Activated B cell treated with CpG ODN at 0.5 μM for 24 hours (primary cell): ENCODE measurements around the gene PPP1R3E. TPM values are rescaled to one million over a fixed set of nuclear protein-coding genes. Genes with fewer than 3 reads are reported as not detected.
"Not testable (repeated sequence)": the region's sequence is repeated elsewhere in the genome, so short reads cannot be mapped to it uniquely, and the experiment has no call there.

ENCODE experiments used
- ATAC-seq: fragments of 200-7000 bp; cut with Tn5 transposase; one replicate; pipeline ENCODE4 v1.10.0; 2021; ENCODE audit warnings: low read depth, mild to moderate bottlenecking, moderate library complexity
- CTCF ChIA-PET: fragments of 350-600 bp; sonication (Branson Sonifier 250); formaldehyde crosslinking; loops from one replicate; lab custom pipeline; 2021; ENCODE audit warnings: antibody characterized with exemption; lab: Charles Lee
- POLR2A ChIA-PET: fragments of 350-600 bp; sonication (Branson Sonifier 250); formaldehyde crosslinking; loops from one replicate; lab custom pipeline; 2021; ENCODE audit warnings: antibody characterized with exemption; lab: Charles Lee
- DNase-seq: peaks from one replicate; pipeline ENCODE4 v3.0.0; 2022
- H3K27ac Mint-ChIP-seq: one replicate; pipeline ENCODE4 v1.8.0; 2020; ENCODE audit warnings: mixed read lengths
- H3K27me3 Mint-ChIP-seq: one replicate; pipeline ENCODE4 v1.8.0; 2021; ENCODE audit warnings: mixed read lengths
- H3K36me3 Mint-ChIP-seq: one replicate; pipeline ENCODE4 v1.8.0; 2021; ENCODE audit warnings: low read depth, mixed read lengths
- H3K4me1 Mint-ChIP-seq: one replicate; pipeline ENCODE4 v1.8.0; 2021; ENCODE audit warnings: mixed read lengths
- H3K4me3 Mint-ChIP-seq: one replicate; pipeline ENCODE4 v1.8.0; 2020; ENCODE audit warnings: mild to moderate bottlenecking, mixed read lengths
- H3K9me3 Mint-ChIP-seq: one replicate; pipeline ENCODE4 v1.8.0; 2020; ENCODE audit warnings: mixed read lengths
- CTCF ChIP-seq: fragments of 200-600 bp; IDR thresholded peaks from one replicate; pipeline ENCODE4 v1.8.0; 2022; ENCODE audit warnings: antibody characterized with exemption, mild to moderate bottlenecking
- intact Hi-C: fragments of 100-400 bp; cut with micrococcal nuclease; formaldehyde crosslinking; loops from one replicate; pipeline ENCODE4 v1.15.1; 2024
- total RNA-seq: library from RNA; stranded (reverse); gene quantifications from 2 replicates; pipeline ENCODE4 v1.2.3, GENCODE V29; 2022

The PPP1R3E gene
- total RNA-seq, 1 donor from 2014 or later: 28.9 TPM

DNA sequence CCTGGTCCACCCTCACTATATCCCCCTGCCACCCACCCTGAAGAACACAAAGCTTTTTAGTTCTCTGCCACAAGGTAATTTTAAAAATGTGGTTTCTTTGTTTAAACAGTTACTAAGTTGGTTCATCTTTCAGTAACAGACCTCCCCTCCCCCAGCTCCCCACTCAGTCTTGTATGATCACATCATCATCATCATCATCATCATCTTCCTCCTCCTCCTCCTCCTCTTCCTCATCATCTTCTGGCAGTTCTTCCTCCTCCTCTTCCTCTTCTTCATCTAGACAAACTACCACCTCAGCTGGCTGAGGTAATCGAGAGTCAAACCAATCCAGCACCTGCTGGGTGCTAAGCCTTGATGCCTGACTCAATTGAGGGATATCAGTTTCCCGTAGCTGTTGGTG, 27.2 kb downstream of the PPP1R3E start:
- ATAC-seq: no peak
- no peaks in the 10 kb centered on the region for H3K27me3 Mint-ChIP-seq
- no peak overlapping the region for H3K27ac Mint-ChIP-seq
- ChIA-PET POLR2A (no interaction called here), CTCF (no interaction called here)
- H3K4me3 Mint-ChIP-seq: no peak overlapping the region
- no peak for DNase-seq
- peaks cover 5% of the 10 kb centered on the region for H3K36me3 Mint-ChIP-seq
- no peaks in the 10 kb centered on the region for H3K9me3 Mint-ChIP-seq
- intact Hi-C loops: no loop called here
- TF ChIP-seq CTCF: no peak
- no peaks in the 10 kb centered on the region for H3K4me1 Mint-ChIP-seq

DNA sequence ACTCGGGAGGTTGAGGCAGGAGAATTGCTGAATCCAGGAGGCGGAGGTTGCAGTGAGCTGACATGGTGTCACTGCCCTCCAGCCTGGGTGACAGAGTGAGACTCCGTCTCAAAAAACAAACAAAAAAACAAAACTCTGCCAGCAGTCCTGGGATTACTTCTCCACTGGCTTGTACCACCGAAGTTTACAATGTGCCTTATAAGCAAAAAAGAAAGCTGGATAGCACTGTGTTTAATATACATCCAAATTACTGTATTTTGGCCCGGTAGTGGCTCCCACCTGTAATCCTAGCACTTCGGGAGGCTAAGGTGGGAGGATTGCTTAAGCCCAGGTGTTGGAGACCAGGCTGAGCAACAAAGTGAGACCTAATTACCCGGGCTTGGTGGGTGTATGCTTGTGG, 33.5 kb downstream of the PPP1R3E start:
- Mint-ChIP-seq H3K27me3 (peaks cover 13% of the 10 kb centered on the region), H3K4me1 (no peaks in the 10 kb centered on the region), H3K27ac (no peak overlapping the region), H3K4me3 (no peak overlapping the region), H3K9me3 (no peaks in the 10 kb centered on the region), H3K36me3 (no peaks in the 10 kb centered on the region)
- DNase-seq: no peak
- no peak for TF ChIP-seq CTCF
- POLR2A ChIA-PET: no interaction called here
- intact Hi-C loops: no loop called here
- no peak for ATAC-seq
- CTCF ChIA-PET: no interaction called here

- intact Hi-C loops, ATAC-seq, H3K4me3 Mint-ChIP-seq, H3K4me1 Mint-ChIP-seq, H3K27ac Mint-ChIP-seq, DNase-seq, POLR2A ChIA-PET, H3K9me3 Mint-ChIP-seq, H3K36me3 Mint-ChIP-seq: not testable (repeated sequence)
- H3K27me3 Mint-ChIP-seq: peaks cover 48% of the 10 kb centered on the region
- CTCF ChIA-PET: interaction anchor here (1.3 kb wide), 1 partner anchor 140 kb away, joined by 5 read pairs; no protein-coding TSS in a partner anchor
These were observed 41.8 kb downstream of the PPP1R3E start for GRCh38 chr14:23260849-23261248.

GRCh38 chr14:23259426-23259825, 43.2 kb downstream of the PPP1R3E start:
- CTCF ChIA-PET: interaction anchor here (0.7 to 2.2 kb wide), 3 partner anchors 121 to 191 kb away, joined by 3 to 5 read pairs (median 5); no protein-coding TSS in a partner anchor
- Mint-ChIP-seq H3K36me3 (no peaks in the 10 kb centered on the region), H3K4me1 (no peaks in the 10 kb centered on the region), H3K27ac (no peak overlapping the region), H3K27me3 (peaks cover 37% of the 10 kb centered on the region), H3K9me3 (no peaks in the 10 kb centered on the region), H3K4me3 (no peak overlapping the region)
- intact Hi-C loops: no loop called here
- no peak for ATAC-seq
- no peak for DNase-seq
- TF ChIP-seq CTCF: no peak
- POLR2A ChIA-PET: interaction anchor here (1.2 kb wide), 1 partner anchor 22 kb away, joined by 4 read pairs; the partner anchor contains the start of gene RNF212B

DNA sequence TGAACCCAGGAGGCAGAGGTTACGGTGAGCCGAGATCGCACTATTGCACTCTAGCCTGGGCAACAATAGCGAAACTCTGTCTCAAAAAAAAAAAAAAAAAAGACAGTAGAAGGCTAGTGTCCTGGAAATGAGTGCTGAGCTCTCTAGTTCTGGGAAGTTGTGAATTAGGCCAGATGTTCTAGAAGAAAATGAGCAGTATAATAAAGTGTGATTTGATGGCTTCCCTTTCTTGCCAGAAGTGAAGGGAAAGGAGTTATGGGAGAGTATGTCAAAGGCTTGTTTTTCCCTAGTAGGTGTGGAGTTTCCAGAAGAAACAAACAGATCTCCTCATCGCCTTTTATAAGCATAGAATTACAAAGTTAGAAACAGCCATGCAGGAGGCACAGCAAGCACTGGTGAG, 44.4 kb downstream of the PPP1R3E start:
- intact Hi-C loops: no loop called here
- DNase-seq (no peak), ATAC-seq (no peak)
- no peaks in the 10 kb centered on the region for H3K9me3 Mint-ChIP-seq
- H3K4me1 Mint-ChIP-seq: no peaks in the 10 kb centered on the region
- no peak for TF ChIP-seq CTCF
- H3K4me3 Mint-ChIP-seq: no peak overlapping the region
- H3K27me3 Mint-ChIP-seq: peaks cover 35% of the 10 kb centered on the region
- no peak overlapping the region for H3K27ac Mint-ChIP-seq
- ChIA-PET POLR2A (no interaction called here), CTCF (interaction anchor here (2.2 kb wide), 1 partner anchor 122 kb away, joined by 5 read pairs; no protein-coding TSS in a partner anchor)
- no peaks in the 10 kb centered on the region for H3K36me3 Mint-ChIP-seq
